HG03045 (cell line): ENCODE data around the gene SNX33.
"Not testable (repeated sequence)": the region's sequence is repeated elsewhere in the genome, so short reads cannot be mapped to it uniquely, and the experiment has no call there.

Experiments used
- ATAC-seq: cut with Tn5 transposase; IDR thresholded peaks from one replicate; pipeline ENCODE4 v1.9.1; 2021; ENCODE audit warnings: mild to moderate bottlenecking, moderate library complexity; ENCODE audit not compliant: unreplicated experiment

Gene SNX33

GRCh38 chr15:75680007-75680789 lies 32.5 kb downstream of the SNX33 start:
- no peak for ATAC-seq

GRCh38 chr15:75682181-75683135 lies 34.7 kb downstream of the SNX33 start:
- no peak for ATAC-seq

- ATAC-seq, result not testable (repeated sequence)
Measured at GRCh38 chr15:75683646-75684312, 36.1 kb downstream of the SNX33 start.

GRCh38 chr15:75684648-75685047 lies 36.9 kb downstream of the SNX33 start:
- no peak for ATAC-seq

- ATAC-seq, result no peak
Measured at GRCh38 chr15:75685195-75685594, 37.5 kb downstream of the SNX33 start.

GRCh38 chr15:75686212-75686642 lies 38.5 kb downstream of the SNX33 start:
- ATAC-seq, result not testable (repeated sequence)

GRCh38 chr15:75687486-75688277 lies 40.0 kb downstream of the SNX33 start:
- ATAC-seq, result no peak

GRCh38 chr15:75688278-75688557 lies 40.5 kb downstream of the SNX33 start:
- no peak for ATAC-seq

- no peak for ATAC-seq
Measured at GRCh38 chr15:75688831-75689230, 41.1 kb downstream of the SNX33 start.

- ATAC-seq, result not testable (repeated sequence)
Measured at GRCh38 chr15:75689429-75689828, 41.7 kb downstream of the SNX33 start.

GRCh38 chr15:75692311-75692710 lies 44.6 kb downstream of the SNX33 start:
- ATAC-seq, result not testable (repeated sequence)

GRCh38 chr15:75693028-75693427 lies 45.3 kb downstream of the SNX33 start:
- not testable (repeated sequence) for ATAC-seq

- ATAC-seq, result no peak
Measured at GRCh38 chr15:75693501-75694240, 46.0 kb downstream of the SNX33 start.

GRCh38 chr15:75694241-75695182 lies 46.8 kb downstream of the SNX33 start:
- ATAC-seq, result no peak

GRCh38 chr15:75695220-75695619 lies 47.5 kb downstream of the SNX33 start:
- ATAC-seq, result no peak

GRCh38 chr15:75695634-75696310 lies 48.1 kb downstream of the SNX33 start:
- no peak for ATAC-seq

- no peak for ATAC-seq
Measured at GRCh38 chr15:75696311-75696720, 48.6 kb downstream of the SNX33 start.

GRCh38 chr15:75696854-75697259 lies 49.1 kb downstream of the SNX33 start:
- no peak for ATAC-seq
